Fibroblast of upper back skin (primary cell): ENCODE measurements around the gene EOLA1.
"Not testable (repeated sequence)": the region's sequence is repeated elsewhere in the genome, so short reads cannot be mapped to it uniquely, and the experiment has no call there.

ENCODE experiments used
- DNase-seq: peaks from one replicate; pipeline ENCODE4 v3.0.0-alpha.2; 2013

EOLA1 gene

DNA sequence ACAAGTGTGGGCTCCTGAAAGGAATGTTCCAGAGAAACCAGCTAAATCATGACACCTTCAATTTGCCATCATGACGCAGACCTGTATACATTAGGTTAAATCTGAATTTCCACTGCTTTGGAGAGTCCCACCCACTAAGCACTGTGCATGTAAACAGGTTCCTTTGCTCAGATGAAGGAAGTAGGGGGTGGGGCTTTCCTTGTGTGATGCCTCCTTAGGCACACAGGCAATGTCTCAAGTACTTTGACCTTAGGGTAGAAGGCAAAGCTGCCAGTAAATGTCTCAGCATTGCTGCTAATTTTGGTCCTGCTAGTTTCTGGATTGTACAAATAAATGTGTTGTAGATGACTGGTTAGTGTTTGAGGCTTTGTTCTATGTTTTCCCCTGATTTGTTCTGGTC lies 6.2 kb downstream of the EOLA1 start:
- not testable (repeated sequence) for DNase-seq

DNA sequence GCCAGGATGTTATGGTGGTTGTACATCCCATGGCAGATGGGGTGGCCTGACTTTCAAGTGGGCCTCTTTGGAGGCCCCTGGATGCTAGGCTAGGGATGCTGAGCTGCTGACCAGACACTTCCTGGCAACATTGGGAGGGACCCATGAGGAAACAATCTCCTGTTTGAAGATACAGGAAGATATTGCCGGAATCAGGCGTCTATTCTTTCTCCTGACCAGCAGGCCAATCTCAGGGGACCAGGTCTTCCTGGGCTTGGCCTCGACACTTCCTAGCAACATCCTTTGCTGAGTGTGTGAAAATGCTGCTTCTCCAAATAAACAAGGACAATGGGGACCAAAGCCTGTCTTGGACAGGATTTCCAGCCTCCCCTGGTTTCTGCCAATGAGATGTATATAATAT lies 7.0 kb downstream of the EOLA1 start:
- not testable (repeated sequence) for DNase-seq

- DNase-seq, result not testable (repeated sequence)
These were observed 8.9 kb downstream of the EOLA1 start, which contains the start of gene HSFX3 for GRCh38 chrX:149549701-149550100. HSFX3 (minus strand) TSS chrX:149549924; CDS start chrX:149549852, 72 bp downstream.

DNA sequence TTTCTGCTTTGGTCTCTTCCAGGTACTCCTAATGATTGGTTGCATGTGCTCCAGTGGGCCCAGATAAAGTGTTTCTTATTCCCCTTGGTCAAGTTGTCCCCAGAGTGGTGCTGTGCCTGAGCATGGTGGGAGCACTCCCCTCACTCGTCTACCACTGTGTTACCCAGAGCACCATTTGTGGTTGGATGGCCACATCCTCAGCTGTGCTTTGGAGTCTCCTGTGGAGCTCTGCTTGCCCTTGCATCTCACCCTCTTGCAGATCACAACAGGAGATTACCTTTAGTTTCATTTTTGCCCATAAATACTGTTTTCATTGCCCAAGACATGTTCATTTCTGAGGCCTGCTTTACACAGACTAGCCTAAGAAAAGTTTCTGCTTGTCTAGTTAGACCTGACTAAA lies 9.6 kb downstream of the EOLA1 start:
- not testable (repeated sequence) for DNase-seq

DNA sequence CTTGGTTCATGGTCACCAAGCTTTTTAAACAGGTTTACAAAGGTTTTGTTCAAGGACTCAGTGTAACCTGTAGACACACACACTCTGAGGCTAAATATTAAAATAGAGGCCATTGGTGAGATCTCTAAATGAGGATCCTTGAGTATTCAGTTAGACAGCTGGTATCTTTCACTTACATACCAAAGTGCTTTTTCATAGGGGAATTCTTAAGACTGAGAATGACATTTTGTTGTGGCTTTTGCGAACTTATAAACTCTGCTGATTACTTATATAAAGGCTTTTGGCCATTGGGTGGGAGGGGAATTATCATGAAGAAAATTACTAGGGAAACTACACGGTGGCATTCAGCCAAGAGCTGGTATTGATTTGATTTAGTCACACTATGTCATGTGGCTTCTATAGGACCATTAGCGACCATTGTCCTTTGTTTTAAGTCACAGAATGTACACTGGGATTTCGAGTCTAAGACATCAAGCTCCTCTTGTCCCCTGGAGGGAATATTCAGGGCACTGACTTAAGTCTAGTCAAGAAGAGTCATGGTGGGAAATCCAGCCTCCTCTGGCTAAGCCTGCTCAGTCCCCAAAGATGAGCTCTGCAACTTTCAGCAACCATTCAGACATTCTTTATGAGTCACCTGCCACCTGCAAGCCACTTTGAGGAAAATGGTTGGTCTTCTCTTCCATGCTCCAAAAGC lies 10.6 kb downstream of the EOLA1 start:
- DNase-seq, result not testable (repeated sequence)

DNA sequence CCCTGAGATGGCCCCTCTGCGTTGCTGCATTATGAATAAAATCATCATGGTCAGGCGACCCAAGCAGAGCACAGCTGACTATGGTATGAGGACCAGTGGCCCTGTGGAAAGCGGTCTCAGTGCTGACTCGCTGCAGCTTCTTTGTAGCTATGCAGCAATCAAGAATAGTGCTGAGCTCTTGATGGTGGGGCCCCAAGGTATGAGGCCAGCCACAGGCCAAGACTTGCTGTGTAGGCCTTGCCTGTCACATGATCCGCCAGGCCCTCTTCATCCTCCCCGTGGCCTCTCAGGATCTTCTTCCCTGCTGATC lies 11.1 kb downstream of the EOLA1 start:
- not testable (repeated sequence) for DNase-seq

DNA sequence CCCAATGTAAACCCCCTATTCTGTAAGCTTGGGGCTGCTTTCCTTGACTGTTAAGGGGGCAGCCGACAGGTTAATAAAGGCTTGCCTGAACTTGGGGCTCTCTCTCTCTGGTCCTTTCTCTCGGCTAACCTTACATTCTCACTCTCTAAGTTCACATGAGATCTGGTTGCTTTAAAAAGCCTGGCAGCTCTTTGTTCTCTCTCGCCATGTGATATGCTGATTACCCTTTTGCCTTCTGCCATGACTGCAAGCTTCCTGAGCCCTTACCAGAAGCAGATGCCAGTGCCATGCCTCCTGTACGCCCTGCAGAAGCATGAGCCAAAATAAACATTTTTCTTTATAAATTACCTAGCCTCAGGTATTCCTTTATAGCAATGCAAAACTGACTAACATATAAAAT lies 14.4 kb downstream of the EOLA1 start:
- DNase-seq, result not testable (repeated sequence)

DNA sequence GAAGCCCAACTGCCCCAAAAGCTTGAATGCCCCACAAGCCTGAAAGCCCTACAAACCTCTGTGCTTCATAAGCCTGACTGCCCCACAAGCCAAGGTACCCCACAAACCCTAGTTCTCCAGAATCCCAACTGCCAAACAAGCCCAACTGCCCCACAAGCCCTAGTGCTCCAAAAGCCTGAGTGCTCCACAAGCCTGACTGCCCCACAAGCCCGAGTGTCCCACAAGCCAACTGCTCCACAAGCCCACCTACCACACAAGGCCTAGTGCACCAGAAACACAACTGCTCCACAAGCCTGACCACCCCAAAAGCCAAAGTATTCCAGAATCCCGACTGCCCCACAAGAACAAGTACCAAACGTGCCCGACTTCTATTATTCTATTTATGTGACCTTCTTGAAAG lies 22.5 kb downstream of the EOLA1 start:
- no peak for DNase-seq

DNA sequence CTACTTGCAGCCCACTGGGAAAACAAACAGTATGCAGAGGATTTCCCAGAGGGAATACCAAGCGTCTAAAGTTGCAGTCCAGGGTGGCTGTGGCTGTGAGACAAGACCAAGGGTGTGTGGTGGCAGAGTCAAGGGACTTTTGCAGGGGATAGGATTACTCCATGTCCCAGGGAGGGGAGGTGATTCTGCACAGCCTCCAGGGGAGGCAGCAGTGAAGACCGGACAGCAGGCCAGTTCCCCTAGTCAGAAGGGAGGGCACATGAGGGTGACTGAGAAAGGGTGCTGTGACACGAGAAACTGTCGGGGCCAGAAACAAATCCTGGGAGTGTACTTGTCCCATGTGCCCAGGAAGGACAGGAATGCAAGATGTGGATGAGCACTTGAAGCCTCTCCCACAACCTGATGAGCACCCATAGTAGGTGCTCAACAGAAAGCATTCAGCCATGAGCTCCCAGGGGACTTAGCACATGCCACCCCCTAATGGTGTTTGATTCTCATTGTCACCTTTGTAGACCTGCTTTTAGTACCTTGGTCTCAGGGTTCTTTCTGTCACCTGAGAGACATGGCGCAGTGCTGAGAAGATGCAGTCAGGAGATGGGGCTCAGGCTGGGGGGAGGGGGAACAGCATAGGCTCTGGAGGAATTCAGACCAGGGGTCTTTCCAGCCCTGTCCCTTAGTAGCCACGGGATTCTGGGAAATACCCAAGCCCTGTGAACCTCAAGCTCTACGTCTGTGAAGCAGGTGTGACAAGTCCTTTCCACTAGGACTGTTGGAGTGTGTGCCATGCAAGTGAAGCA lies 27.0 kb downstream of the EOLA1 start:
- no peak for DNase-seq

DNA sequence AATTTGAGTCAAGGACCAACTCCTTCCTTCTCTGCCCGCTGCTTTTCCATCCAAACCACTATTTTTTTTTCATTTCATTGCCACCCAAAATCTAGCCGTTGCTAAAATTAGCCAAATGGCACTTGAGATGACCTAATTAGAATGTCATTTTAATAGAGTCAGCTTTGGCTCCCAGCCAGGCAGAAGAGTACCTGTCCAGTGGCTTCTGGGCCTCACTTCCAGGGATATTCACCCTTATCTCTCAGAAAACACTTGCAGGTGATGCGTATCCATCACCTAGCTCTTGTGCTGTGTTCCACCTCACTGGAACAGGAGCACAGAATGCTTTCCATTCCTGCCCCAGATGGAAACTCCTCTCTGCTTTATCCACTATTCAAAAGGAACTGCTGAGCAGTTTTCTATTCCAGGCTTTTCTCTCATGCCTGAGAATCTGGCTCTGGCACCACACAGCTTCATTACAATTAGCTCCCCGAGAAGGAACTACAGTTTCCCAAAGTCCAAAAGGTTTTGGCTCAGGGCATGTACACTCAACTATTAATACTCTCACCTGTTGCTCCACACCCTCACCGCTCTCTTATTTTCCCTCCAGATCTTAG lies 28.0 kb downstream of the EOLA1 start:
- no peak for DNase-seq

GRCh38 chrX:149569770-149570169 lies 29.0 kb downstream of the EOLA1 start:
- no peak for DNase-seq

DNA sequence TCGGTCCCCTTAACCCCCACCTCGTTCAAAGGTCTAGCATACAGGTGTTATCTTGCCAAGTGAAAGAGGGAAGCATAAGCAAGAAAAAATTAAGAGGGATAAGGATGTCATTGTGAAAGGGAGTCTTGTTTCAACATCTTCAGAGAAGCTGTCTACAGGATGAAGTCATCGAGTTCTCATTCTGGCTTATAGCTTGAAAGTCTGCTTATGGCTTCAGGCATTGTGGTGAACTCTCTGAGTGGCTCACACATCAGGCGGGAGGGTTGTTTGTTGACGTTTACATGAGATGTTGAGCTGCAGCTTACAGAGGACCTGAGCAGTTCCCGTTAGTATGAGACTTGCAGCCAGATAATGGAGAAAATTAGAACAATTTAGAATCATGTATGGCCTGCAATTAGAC lies 29.9 kb downstream of the EOLA1 start:
- peak; percentile 18 for DNase-seq

DNA sequence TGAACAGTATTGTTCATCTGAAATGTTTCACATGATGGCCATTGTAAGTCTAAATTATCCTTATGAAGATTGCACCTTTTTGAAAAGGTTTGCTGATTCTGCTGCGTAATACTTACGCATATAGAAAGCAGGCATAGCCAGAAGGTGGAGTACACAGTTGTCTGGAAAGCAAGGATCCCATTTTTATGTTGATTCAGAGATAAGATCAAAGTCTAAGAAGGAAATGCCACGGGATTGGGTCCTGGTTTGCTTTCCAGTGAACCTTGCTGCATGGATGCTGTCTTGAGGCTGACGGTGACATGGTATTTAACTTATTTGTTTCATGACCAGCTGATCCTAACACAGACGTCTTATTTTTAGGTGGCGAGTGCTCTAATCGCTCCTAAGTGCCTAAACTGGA lies 31.0 kb downstream of the EOLA1 start:
- no peak for DNase-seq

DNA sequence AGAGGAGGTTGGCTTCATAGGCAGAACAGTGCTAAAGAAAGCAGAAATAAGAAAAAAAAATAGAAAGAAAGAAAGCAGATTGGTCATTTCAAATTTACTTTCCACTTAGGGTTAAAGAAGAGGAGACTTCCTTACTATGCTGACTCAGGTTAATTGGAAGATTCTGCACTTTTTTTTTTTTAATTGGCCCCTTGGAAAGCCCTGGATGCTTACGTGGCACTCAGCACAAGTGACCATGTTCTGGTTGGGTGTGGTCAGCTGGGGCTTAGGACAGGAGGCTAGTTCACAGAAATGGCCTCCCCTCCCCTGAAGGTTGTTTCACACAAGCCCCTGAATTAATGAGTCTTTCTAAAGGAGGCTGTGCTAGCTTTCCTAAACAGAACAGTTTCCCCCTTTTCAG lies 31.9 kb downstream of the EOLA1 start:
- no peak for DNase-seq

- DNase-seq, result not testable (repeated sequence)
These were observed 32.6 kb downstream of the EOLA1 start for GRCh38 chrX:149573456-149573855.

DNA sequence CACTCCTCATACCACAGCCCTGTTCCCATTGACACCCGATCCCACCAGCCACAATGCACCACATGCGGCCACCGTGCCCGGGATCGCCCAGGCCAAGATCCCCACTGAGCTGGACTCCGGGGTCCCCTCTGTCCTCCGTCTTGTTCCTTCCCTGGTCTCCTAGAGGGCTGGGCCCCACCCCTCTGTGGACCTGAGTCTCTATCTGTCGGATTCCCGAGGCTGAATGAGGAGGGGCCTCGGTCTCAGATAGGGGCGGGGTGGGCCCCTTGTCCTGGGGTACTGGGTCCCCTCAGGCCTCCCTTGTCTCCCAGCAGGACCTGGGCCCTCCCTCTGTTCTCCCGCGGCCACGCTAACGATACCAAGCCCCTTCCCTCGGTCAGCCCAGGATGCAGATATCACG lies 44.8 kb downstream of the EOLA1 start:
- DNase-seq, result not testable (repeated sequence)

- not testable (repeated sequence) for DNase-seq
These were observed 46.5 kb downstream of the EOLA1 start, which contains the start of gene MAGEA9B for GRCh38 chrX:149587359-149587758. MAGEA9B (minus strand) TSS chrX:149587459; CDS start chrX:149583179, 4,280 bp downstream.

GRCh38 chrX:149590993-149591392 lies 50.2 kb downstream of the EOLA1 start:
- DNase-seq, result not testable (repeated sequence)

DNA sequence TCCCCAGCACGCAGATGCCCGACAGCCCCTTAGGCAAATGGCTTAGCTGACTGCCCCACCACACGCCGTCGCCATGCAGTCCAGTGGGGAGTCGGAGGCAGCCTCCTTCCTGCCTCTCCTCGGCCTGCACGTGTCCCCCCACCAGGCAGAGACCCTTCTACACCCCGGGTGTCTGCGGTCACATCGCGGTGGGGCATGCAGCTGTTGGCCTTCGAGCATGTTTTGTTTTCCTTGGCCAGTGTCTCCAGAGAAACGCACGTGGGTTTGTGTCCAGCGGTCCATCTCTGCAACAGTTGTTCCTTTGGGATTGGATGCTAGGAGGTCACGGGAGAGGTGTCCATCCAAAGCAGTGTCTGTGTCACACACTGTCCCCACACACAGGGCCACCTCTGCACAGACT lies 54.4 kb downstream of the EOLA1 start, which contains the start of gene HSFX2:
Gene HSFX2, minus strand, starts transcription at position 101 of the 400 bp plus-strand sequence. CDS start 614 bp downstream, outside the sequence.
- not testable (repeated sequence) for DNase-seq

GRCh38 chrX:149595943-149596342 lies 55.1 kb downstream of the EOLA1 start:
- DNase-seq, result not testable (repeated sequence)
